HepG2 (cell line): ENCODE data around the gene C12orf56. TPM values are rescaled to one million over a fixed set of nuclear protein-coding genes. Genes with fewer than 3 reads are reported as not detected.

Experiments used
- ATAC-seq: fragments of 200-7000 bp; cut with Tn5 transposase; 3 replicates; pipeline ENCODE4 v1.9.1; 2020; ENCODE audit warnings: mild to moderate bottlenecking, moderate library complexity
- BruUV-seq: library from RNA; stranded (reverse); fragments of 400-500 nt; replicated peaks from 2 replicates; lab custom pipeline; 2021; lab: Mats Ljungman, UMichigan
- CTCF ChIA-PET: fragments of 300-600 bp; formaldehyde crosslinking; extraction: SDS; loops from one replicate; lab custom pipeline; 2021; ENCODE audit warnings: low total read pairs, inconsistent platforms, low intra/inter-chr PET ratio; lab: Yijun Ruan, JAX
- POLR2A ChIA-PET: fragments of 350-600 bp; sonication (Branson Sonifier 250); formaldehyde crosslinking; loops from one replicate; lab custom pipeline; 2020; ENCODE audit warnings: antibody characterized with exemption, inconsistent platforms; lab: Yijun Ruan, JAX
- DNase-seq: peaks from one replicate; pipeline ENCODE4 v3.0.0-alpha.2; 2015; ENCODE audit warnings: low spot score
- FAIRE-seq: peaks from 3 replicates; lab custom pipeline; 2011; peaks lifted over from hg19 to GRCh38; lab: Jason Lieb, UNC
- H2AFZ ChIP-seq: one replicate; pipeline ENCODE4 v1.6.1; 2011; ENCODE audit warnings: low read length, inconsistent platforms
- H3K27ac ChIP-seq: fragments of 300-600 bp; 3 replicates; pipeline ENCODE4 v1.8.0; 2011; ENCODE audit warnings: mixed run types, mild to moderate bottlenecking, mixed read lengths, low read length, inconsistent platforms; ENCODE audit not compliant: insufficient read depth; ENCODE audit errors: extremely low read length
- H3K27me3 ChIP-seq, 2 experiments: fragments of 200-600 bp in 1 of 2; 2 replicates in 1 of 2; 3 replicates in 1 of 2; pipeline versions ENCODE4 v1.6.0 to v1.8.0; 2011; ENCODE audit warnings: low read length in 2 of 2, mild to moderate bottlenecking in 2 of 2, moderate library complexity in 2 of 2, inconsistent platforms in 1 of 2; ENCODE audit not compliant: insufficient read depth in 2 of 2, control insufficient read depth in 1 of 2
- H3K36me3 ChIP-seq, 2 experiments: fragments of 200-600 bp in 1 of 2; replicated peaks in 1 of 2; 2 replicates in 1 of 2; 3 replicates in 1 of 2; pipeline versions ENCODE4 v1.5.1 to v1.8.0; 2011; ENCODE audit warnings: low read length in 2 of 2, inconsistent platforms in 1 of 2; ENCODE audit not compliant: insufficient read depth in 2 of 2, control insufficient read depth in 1 of 2
- H3K4me1 ChIP-seq: 2 replicates; pipeline ENCODE4 v1.5.1; 2012; ENCODE audit warnings: low read length, inconsistent platforms; ENCODE audit not compliant: insufficient read depth
- H3K4me2 ChIP-seq: 2 replicates; pipeline ENCODE4 v1.6.0; 2011; ENCODE audit warnings: low read depth, low read length, inconsistent platforms
- H3K4me3 ChIP-seq, 3 experiments: fragments of 200-600 bp in 1 of 3; sonication (generic), shearing (Covaris generic) in 1 of 3; replicated peaks in 1 of 3; 2 replicates each; pipeline ENCODE4 v1.5.1; 2011 to 2016; ENCODE audit warnings: low read length in 3 of 3, inconsistent platforms in 2 of 3, low read depth in 2 of 3, mild to moderate bottlenecking in 2 of 3, control low read depth in 1 of 3, mixed read lengths in 1 of 3; ENCODE audit not compliant: insufficient read depth in 1 of 3
- H3K79me2 ChIP-seq: one replicate; pipeline ENCODE4 v1.6.1; 2011; ENCODE audit warnings: low read length, inconsistent platforms; ENCODE audit not compliant: insufficient read depth
- H3K9ac ChIP-seq: 2 replicates; pipeline ENCODE4 v1.6.0; 2011; ENCODE audit warnings: mild to moderate bottlenecking, low read depth, low read length, inconsistent platforms; ENCODE audit not compliant: insufficient read depth
- H3K9me3 ChIP-seq: 2 replicates; pipeline ENCODE4 v1.5.1; 2012; ENCODE audit warnings: mild to moderate bottlenecking, low read length
- H4K20me1 ChIP-seq: 2 replicates; pipeline ENCODE4 v1.6.0; 2011; ENCODE audit warnings: inconsistent platforms, mild to moderate bottlenecking, low read length, moderate library complexity; ENCODE audit not compliant: insufficient read depth
- ARHGAP35 ChIP-seq: sonication (generic); formaldehyde crosslinking; IDR thresholded peaks from 2 replicates; pipeline ENCODE4 v1.9.0; 2022; ENCODE audit warnings: mild to moderate bottlenecking, inconsistent platforms, moderate library complexity, missing genetic modification reagents, borderline replicate concordance
- ASH2L ChIP-seq: fragments of 300-600, 200-600 bp; sonication (generic); IDR thresholded peaks from 2 replicates; pipeline ENCODE4 v1.7.0; 2017; ENCODE audit warnings: low read depth, mild to moderate bottlenecking, moderate library complexity, mixed read lengths, low read length; ENCODE audit not compliant: insufficient read length
- ATAD3A ChIP-seq: sonication (generic); formaldehyde crosslinking; IDR thresholded peaks from 2 replicates; pipeline ENCODE4 v1.4.0; 2020; ENCODE audit warnings: missing genetic modification reagents
- FOSL2 ChIP-seq: sonication (generic); formaldehyde crosslinking; IDR thresholded peaks from 2 replicates; pipeline ENCODE4 v1.4.0; 2020; ENCODE audit warnings: missing genetic modification reagents
- FOXC1 ChIP-seq: sonication (generic); formaldehyde crosslinking; IDR thresholded peaks from 2 replicates; pipeline ENCODE4 v1.8.0; 2022; ENCODE audit warnings: mild to moderate bottlenecking, missing genetic modification reagents, borderline replicate concordance
- FOXP1 ChIP-seq, 2 experiments: fragments of 450-650 bp in 1 of 2; IDR thresholded peaks; 2 replicates each; pipeline ENCODE4 v1.6.1; 2017 to 2018; ENCODE audit warnings: antibody characterized with exemption in 1 of 2
- GATA4 ChIP-seq: sonication (generic); IDR thresholded peaks from 2 replicates; pipeline ENCODE4 v1.6.1; 2016; ENCODE audit warnings: antibody characterized with exemption, low read depth, borderline replicate concordance
- HNF4A ChIP-seq: sonication (generic); formaldehyde crosslinking; IDR thresholded peaks from 2 replicates; pipeline ENCODE4 v1.4.0; 2020; ENCODE audit warnings: missing genetic modification reagents
- MAFK ChIP-seq, 2 experiments: IDR thresholded peaks in 1 of 2; conservative IDR thresholded peaks in 1 of 2; 2 replicates each; pipeline ENCODE4 v1.6.1; 2011; ENCODE audit warnings: improper control_type of control experiment in 2 of 2, low read length in 2 of 2
- PITX1 ChIP-seq: sonication (generic); formaldehyde crosslinking; IDR thresholded peaks from 2 replicates; pipeline ENCODE4 v1.5.1; 2020; ENCODE audit warnings: mild to moderate bottlenecking, missing genetic modification reagents
- PPARG ChIP-seq: conservative IDR thresholded peaks from 2 replicates; pipeline ENCODE4 v1.6.1; 2016; ENCODE audit warnings: missing biosample characterization, missing genetic modification reagents
- RARA ChIP-seq: IDR thresholded peaks from 2 replicates; pipeline ENCODE4 v1.6.1; 2016; ENCODE audit warnings: missing genetic modification reagents, missing compliant biosample characterization
- RFXAP ChIP-seq: sonication (generic); formaldehyde crosslinking; IDR thresholded peaks from 2 replicates; pipeline ENCODE4 v1.4.0; 2020; ENCODE audit warnings: missing genetic modification reagents, borderline replicate concordance
- SNRNP70 ChIP-seq: fragments of 200-400 bp; formaldehyde crosslinking; IDR thresholded peaks from 2 replicates; pipeline ENCODE4 v1.6.1; 2017; ENCODE audit warnings: mild to moderate bottlenecking, low read depth, low read length, moderate library complexity
- SYNCRIP ChIP-seq: fragments of 200-400 bp; formaldehyde crosslinking; IDR thresholded peaks from 2 replicates; pipeline ENCODE4 v1.6.1; 2018; ENCODE audit warnings: mild to moderate bottlenecking, low read depth, low read length; ENCODE audit not compliant: insufficient read depth
- U2AF2 ChIP-seq: fragments of 200-400 bp; formaldehyde crosslinking; IDR thresholded peaks from 2 replicates; pipeline ENCODE4 v1.6.1; 2017; ENCODE audit warnings: low read depth, mild to moderate bottlenecking, low read length
- ZNF10 ChIP-seq: sonication (generic); formaldehyde crosslinking; IDR thresholded peaks from 2 replicates; pipeline ENCODE4 v1.4.0; 2020; ENCODE audit warnings: mild to moderate bottlenecking, low read depth, missing genetic modification reagents, borderline replicate concordance
- ZNF563 ChIP-seq: sonication (generic); formaldehyde crosslinking; IDR thresholded peaks from 2 replicates; pipeline ENCODE4 v1.8.0; 2022; ENCODE audit warnings: mild to moderate bottlenecking, moderate library complexity, missing genetic modification reagents
- ZNF782 ChIP-seq: sonication (generic); formaldehyde crosslinking; IDR thresholded peaks from 2 replicates; pipeline ENCODE4 v1.4.0; 2020; ENCODE audit warnings: missing genetic modification reagents, mild to moderate bottlenecking, borderline replicate concordance
- WGBS: methylation state at CpG from one replicate; pipeline ENCODE4 v1.1.6; 2017; ENCODE audit warnings: low lambda C conversion rate; 5-methylcytosine and 5-hydroxymethylcytosine counted together
- in situ Hi-C: cut with HindIII; loops from 2 replicates; pipeline ENCODE4 v1.10.0; 2017; ENCODE audit warnings: low pct_unique_long_range_greater_than_20kb; ENCODE audit not compliant: extremely low pct_ligation_motif_present
- intact Hi-C: fragments of 100-400 bp; cut with micrococcal nuclease; formaldehyde crosslinking; loops from one replicate; pipeline ENCODE4 v1.10.0; 2022; ENCODE audit not compliant: unreplicated experiment
- polyA plus RNA-seq, 8 experiments: library from polyadenylated mRNA; depleted of rRNA in 3 of 8; stranded (reverse) in 7 of 8; unstranded in 1 of 8; fragments of >200 nt; fragmentation: Illumina TruSeq in 4 of 8; extraction: Trizol in 4 of 8; gene quantifications; 2 replicates each; pipeline versions ENCODE4 v1.2.1 to v1.2.3, GENCODE V29; 2011 to 2016; ENCODE audit warnings: low read depth in 4 of 8, missing spikeins in 1 of 8, mixed read lengths in 1 of 8; ENCODE audit not compliant: insufficient read depth in 1 of 8
- total RNA-seq, 5 experiments: library from RNA; depleted of rRNA; stranded (reverse); fragments of >200 nt; fragmentation: Illumina TruSeq; extraction: Trizol; gene quantifications; 2 replicates each; pipeline ENCODE4 v1.2.3, GENCODE V29; 2016; ENCODE audit warnings: low read depth in 1 of 5
- TF ChIP-seq, protein P1 (sequence below): IDR thresholded peaks from 2 replicates; pipeline ENCODE4 v1.6.1; 2012; ENCODE audit warnings: low read depth, low read length, improper control_type of control experiment

C12orf56 gene
- total and polyA plus RNA-seq, 2 of the 13 experiments (the other 11 are each of a cell fraction or from before 2014, with no cell fraction given), result 0.07 TPM; not detected in 1

DNA sequence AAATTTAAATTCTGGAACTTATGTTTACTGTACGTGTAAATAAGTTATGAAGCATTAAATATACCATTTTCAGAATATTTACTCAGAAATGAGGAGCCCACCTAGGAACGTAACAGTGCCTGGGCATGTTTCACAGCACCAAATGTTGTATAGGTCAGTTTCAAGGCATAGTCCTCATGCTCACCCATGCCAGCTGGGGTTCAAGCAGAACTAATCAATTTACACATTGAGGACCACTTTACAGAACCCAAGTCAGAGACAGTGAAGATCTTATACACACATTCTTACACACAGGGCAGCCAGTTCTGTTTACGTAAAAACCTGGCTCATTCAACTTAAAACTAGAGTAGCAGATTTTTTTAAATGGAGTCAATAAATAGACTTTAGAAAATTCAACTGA is 170.5 kb downstream of the C12orf56 start:
- FAIRE-seq, result no peak
- Histone ChIP-seq H3K4me1 (peaks cover 20% of the 10 kb centered on the region), H3K27me3 (no peaks in the 10 kb centered on the region), H3K36me3 (no peaks in the 10 kb centered on the region), H2AFZ (no peak overlapping the region), H3K9ac (no peak overlapping the region), H3K4me2 (peak overlapping the region; percentile 11; the same call in 1 of the 2 replicates), H3K79me2 (peaks cover 6% of the 10 kb centered on the region), H4K20me1 (no peaks in the 10 kb centered on the region), H3K9me3 (no peaks in the 10 kb centered on the region), H3K27ac (no peak overlapping the region), H3K4me3 (no peak overlapping the region)
- in situ Hi-C loops (no loop called here), intact Hi-C loops (no loop called here)
- TF ChIP-seq FOSL2 (CRISPR knock-in tag), result no peak
- TF ChIP-seq RARA (CRISPR knock-in tag), result no peak
- no peak for TF ChIP-seq HNF4A
- no peak for TF ChIP-seq ATAD3A (CRISPR knock-in tag)
- no peak for TF ChIP-seq ZNF10
- no peak for TF ChIP-seq MAFK (conservative IDR thresholded peaks at IDR 0.05 in 1 of 2, IDR thresholded peaks at IDR 0.05 in 1 of 2; ENCODE audit: low read length in 2 of 2)
- no peak for TF ChIP-seq PITX1 (CRISPR knock-in tag)
- no peak for TF ChIP-seq FOXP1 (IDR thresholded peaks at IDR 0.05)
- TF ChIP-seq FOXP1 (CRISPR knock-in tag; IDR thresholded peaks at IDR 0.05), result no peak
- no peak for TF ChIP-seq RFXAP (CRISPR knock-in tag)
- TF ChIP-seq FOXC1, result no peak
- TF ChIP-seq PPARG (CRISPR knock-in tag), result no peak
- TF ChIP-seq ZNF782 (CRISPR knock-in tag), result no peak
- no peak for TF ChIP-seq GATA4
- TF ChIP-seq ARHGAP35, result no peak
- no peak for TF ChIP-seq U2AF2
- no peak for TF ChIP-seq ZNF563 (CRISPR knock-in tag)
- no peak for TF ChIP-seq SYNCRIP
- TF ChIP-seq, protein P1, sequence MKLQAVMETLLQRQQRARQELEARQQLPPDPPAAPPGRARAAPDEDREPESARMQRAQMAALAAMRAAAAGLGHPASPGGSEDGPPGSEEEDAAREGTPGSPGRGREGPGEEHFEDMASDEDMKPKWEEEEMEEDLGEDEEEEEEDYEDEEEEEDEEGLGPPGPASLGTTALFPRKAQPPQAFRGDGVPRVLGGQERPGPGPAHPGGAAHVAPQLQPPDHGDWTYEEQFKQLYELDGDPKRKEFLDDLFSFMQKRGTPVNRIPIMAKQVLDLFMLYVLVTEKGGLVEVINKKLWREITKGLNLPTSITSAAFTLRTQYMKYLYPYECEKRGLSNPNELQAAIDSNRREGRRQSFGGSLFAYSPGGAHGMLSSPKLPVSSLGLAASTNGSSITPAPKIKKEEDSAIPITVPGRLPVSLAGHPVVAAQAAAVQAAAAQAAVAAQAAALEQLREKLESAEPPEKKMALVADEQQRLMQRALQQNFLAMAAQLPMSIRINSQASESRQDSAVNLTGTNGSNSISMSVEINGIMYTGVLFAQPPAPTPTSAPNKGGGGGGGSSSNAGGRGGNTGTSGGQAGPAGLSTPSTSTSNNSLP, result no peak
- no peak for TF ChIP-seq SNRNP70
- TF ChIP-seq ASH2L, result no peak
- ATAC-seq, result no peak
- ChIA-PET CTCF (no interaction called here), POLR2A (no interaction called here)
- WGBS, result 92% methylated on average over 3 of the region's 3 CpGs
- BruUV-seq, result no TSS peak
- no peak for DNase-seq
